ENCODE data around the gene GRIP1.

- TF ChIP-seq ZNF274 (IDR thresholded peaks at IDR 0.05; ENCODE audit: low read depth, low read length) = no peak
- no peak for TF ChIP-seq YY1 (IDR thresholded peaks at IDR 0.05; ENCODE audit: insufficient read depth, insufficient read length)
Observed at GRCh38 chr12:66620688-66621087, 58.2 kb downstream of the GRIP1 start.

All from NT2/D1 (cell line).